MV-4-11 (cell line): Measurements from ENCODE around the gene CDH3.

Experiments used
- DNase-seq: peaks from one replicate; lab custom pipeline; 2025; lab: John Stamatoyannopoulos, UW

CDH3 gene

DNA sequence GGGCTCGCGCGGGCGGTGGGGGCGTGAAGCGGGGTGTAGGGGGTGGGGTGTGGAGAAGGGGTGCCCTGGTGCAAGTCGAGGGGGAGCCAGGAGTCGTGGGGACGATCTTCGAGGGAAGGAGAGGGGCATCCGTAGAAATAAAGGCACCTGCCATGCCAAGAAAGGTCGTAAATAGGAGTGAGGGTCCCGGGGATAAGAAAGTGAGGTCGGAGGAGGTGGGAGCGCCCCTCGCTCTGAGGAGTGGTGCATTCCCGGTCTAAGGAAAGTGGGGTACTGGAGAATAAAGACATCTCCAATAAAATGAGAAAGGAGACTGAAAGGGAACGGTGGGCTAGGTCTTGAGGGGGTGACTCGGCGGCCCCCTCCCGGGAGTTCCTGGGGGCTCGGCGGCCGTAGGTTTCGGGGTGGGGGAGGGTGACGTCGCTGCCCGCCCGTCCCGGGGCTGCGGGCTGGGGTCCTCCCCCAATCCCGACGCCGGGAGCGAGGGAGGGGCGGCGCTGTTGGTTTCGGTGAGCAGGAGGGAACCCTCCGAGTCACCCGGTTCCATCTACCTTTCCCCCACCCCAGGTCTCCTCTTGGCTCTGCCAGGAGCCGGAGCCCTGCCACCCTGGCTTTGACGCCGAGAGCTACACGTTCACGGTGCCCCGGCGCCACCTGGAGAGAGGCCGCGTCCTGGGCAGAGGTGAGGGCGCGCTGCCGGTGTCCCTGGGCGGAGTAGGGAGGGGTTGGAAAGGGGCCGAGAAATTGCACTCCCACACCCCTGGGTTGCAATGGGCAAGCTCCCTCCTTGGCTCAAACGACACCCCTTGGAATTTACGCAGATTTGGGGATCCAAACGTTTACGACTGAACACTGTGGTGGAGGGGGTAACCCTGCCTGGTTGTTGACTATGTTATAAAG lies 92.9 kb downstream of the CDH3 start:
- DNase-seq = no peak

DNA sequence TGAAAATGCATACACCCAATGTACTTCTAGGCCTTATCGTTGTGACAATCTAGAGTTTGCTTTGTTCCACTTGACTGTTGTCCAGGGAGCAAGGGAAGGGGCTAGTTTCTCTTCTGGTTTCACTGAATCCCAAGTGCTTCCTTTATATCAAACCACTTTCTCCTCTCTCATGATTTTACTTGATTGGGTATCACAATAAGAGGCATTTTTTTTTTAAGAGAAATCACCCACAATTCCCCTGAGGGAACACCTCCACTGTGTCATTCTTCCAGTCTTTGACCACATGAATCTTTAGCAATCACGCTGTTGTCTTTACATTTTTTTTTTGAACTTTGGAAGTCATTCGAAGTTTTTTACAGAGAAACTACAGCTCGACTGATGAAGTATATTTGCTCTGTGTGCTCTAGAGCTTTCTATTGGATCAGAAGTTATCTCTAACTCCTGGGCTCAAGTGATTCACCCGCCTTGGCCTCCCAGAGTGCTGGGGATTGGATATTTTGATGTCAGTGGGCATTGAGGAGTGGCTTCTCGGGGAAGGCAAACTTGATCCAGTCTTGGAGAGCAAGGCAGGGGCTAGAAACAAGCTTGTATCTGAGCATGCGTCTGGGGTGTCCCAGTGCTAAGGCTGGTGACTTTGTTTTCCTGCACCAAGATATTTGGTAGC lies 95.0 kb downstream of the CDH3 start:
- DNase-seq = peak; percentile 62

GRCh38 chr16:68740628-68741346 lies 95.7 kb downstream of the CDH3 start:
- peak; percentile 66 for DNase-seq

DNA sequence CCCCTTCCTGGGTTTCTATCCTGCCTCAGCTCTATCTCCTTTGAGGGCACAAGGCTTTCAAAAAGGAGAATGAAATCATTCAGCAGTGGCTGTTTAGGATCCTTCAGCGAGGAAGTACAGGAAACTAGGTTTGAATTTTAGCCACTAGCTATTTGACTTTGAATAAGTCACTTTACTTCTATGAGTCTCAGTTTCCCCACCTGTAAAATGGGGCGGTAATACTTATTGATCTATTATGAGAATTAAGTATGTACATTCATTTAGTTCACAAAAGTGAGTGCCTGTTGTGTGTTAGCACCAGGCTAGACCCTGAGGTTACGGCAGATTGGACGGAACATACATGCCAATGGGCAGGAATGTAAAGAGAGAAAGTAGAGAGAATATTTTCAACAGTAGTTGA lies 98.6 kb downstream of the CDH3 start:
- DNase-seq = no peak

GRCh38 chr16:68744744-68745280 lies 99.7 kb downstream of the CDH3 start:
- DNase-seq = no peak

GRCh38 chr16:68746951-68747350 lies 101.8 kb downstream of the CDH3 start:
- no peak for DNase-seq

DNA sequence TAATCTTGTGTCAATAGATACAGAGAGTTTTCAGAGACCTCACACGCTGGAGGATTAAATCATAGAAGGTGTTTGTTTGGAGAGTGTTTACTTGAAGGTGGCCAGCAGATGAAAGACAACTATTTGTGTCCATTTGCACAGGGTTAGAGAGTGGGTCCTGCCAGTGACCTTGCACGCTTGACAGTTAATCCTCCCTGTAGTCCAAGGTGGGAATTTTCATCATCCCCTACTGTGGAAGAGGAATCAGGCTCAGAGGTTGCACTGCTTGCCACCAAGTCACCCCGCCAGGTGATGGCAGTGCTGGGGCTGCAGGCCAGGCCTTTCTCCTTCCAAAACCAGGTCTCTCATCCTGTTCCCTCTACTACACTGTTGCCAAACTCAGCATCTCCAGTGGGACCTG lies 104.3 kb downstream of the CDH3 start:
- no peak for DNase-seq
